A673 (cell line): ENCODE results near the gene RNH1. TPM values are rescaled to one million over a fixed set of nuclear protein-coding genes. Genes with fewer than 3 reads are reported as not detected.

ENCODE experiments used
- Bru-seq: library from RNA; stranded (reverse); fragments of 400-500 nt; gene quantifications from one replicate; lab custom pipeline; 2021; lab: Mats Ljungman, UMichigan
- BruChase-seq, 2 experiments: library from RNA; stranded (reverse); fragments of 400-500 nt; gene quantifications; one replicate each; lab custom pipeline; 2021; lab: Mats Ljungman, UMichigan
- BruUV-seq: library from RNA; stranded (reverse); fragments of 400-500 nt; replicated peaks from 2 replicates; lab custom pipeline; 2021; lab: Mats Ljungman, UMichigan
- CTCF ChIA-PET: fragments of 300-600 bp; sonication (Branson Sonifier 250); formaldehyde crosslinking; loops from one replicate; lab custom pipeline; 2022; ENCODE audit warnings: antibody characterized with exemption; lab: Charles Lee
- POLR2A ChIA-PET: fragments of 300-600 bp; sonication (Branson Sonifier 250); formaldehyde crosslinking; loops from one replicate; lab custom pipeline; 2022; ENCODE audit warnings: antibody characterized with exemption; ENCODE audit not compliant: low non-redundant PET; lab: Charles Lee
- DNase-seq: peaks from one replicate; pipeline ENCODE4 v3.0.0-alpha.2; 2015; ENCODE audit warnings: low spot score
- H3K27ac ChIP-seq: fragments of 200-600 bp; sonication (generic); 2 replicates; pipeline ENCODE4 v1.5.1; 2016; ENCODE audit warnings: mixed run types, low read depth, mild to moderate bottlenecking, mixed read lengths, antibody characterized with exemption, low read length; ENCODE audit not compliant: poor library complexity, severe bottlenecking
- H3K27me3 ChIP-seq: fragments of 200-600 bp; sonication (generic); replicated peaks from 2 replicates; pipeline ENCODE4 v1.6.1; 2017; ENCODE audit warnings: mixed run types, low read depth, mild to moderate bottlenecking, mixed read lengths, antibody characterized with exemption, low read length; ENCODE audit not compliant: insufficient read depth, poor library complexity
- H3K36me3 ChIP-seq: fragments of 200-600 bp; sonication (generic); 2 replicates; pipeline ENCODE4 v1.6.1; 2016; ENCODE audit warnings: mixed run types, mild to moderate bottlenecking, mixed read lengths, antibody characterized with exemption, low read length; ENCODE audit not compliant: insufficient read depth, poor library complexity, severe bottlenecking
- H3K4me1 ChIP-seq: fragments of 200-600 bp; sonication (generic); 2 replicates; pipeline ENCODE4 v1.6.1; 2017; ENCODE audit warnings: mixed run types, mild to moderate bottlenecking, mixed read lengths, antibody characterized with exemption, low read length; ENCODE audit not compliant: insufficient read depth, poor library complexity, severe bottlenecking
- H3K4me3 ChIP-seq: fragments of 200-600 bp; sonication (generic); 2 replicates; pipeline ENCODE4 v1.5.1; 2016; ENCODE audit warnings: low read depth, mixed run types, mild to moderate bottlenecking, mixed read lengths, low read length; ENCODE audit not compliant: poor library complexity, severe bottlenecking
- H3K9me3 ChIP-seq: fragments of 200-600 bp; sonication (generic); 2 replicates; pipeline ENCODE4 v1.6.1; 2016; ENCODE audit warnings: mixed run types, low read depth, mild to moderate bottlenecking, mixed read lengths, antibody characterized with exemption, low read length; ENCODE audit not compliant: poor library complexity, severe bottlenecking
- EZH2 ChIP-seq: fragments of 200-600 bp; sonication (generic); IDR thresholded peaks from 2 replicates; pipeline ENCODE4 v1.6.1; 2017; ENCODE audit warnings: borderline replicate concordance, low read depth, mild to moderate bottlenecking, mixed read lengths, antibody characterized with exemption, low read length; ENCODE audit not compliant: poor library complexity, severe bottlenecking
- intact Hi-C: fragments of 100-400 bp; cut with micrococcal nuclease; formaldehyde crosslinking; loops from one replicate; pipeline ENCODE4 v1.10.0; 2022; ENCODE audit not compliant: unreplicated experiment
- long read RNA-seq: library from polyadenylated mRNA; stranded (forward); transcript quantifications from one replicate; pipeline ENCODE4 v2.0.0, GENCODE V29; 2022
- total RNA-seq: library from RNA; stranded (reverse); gene quantifications from 2 replicates; pipeline ENCODE4 v1.2.3, GENCODE V29; 2021
- TF ChIP-seq, protein P1 (sequence below): fragments of 300-800, 200-600 bp; sonication (generic); conservative IDR thresholded peaks from 2 replicates; pipeline ENCODE4 v1.5.1; 2017; ENCODE audit warnings: low read depth, mild to moderate bottlenecking, antibody characterized with exemption, low read length, moderate library complexity, mixed read lengths

Gene RNH1
- total RNA-seq (94.6 and 95.4 TPM in 2 replicates), Bru-seq, nascent RNA (percentile 59 among the genes with signal in this experiment), BruChase-seq, experiment 1, labeled RNA remaining after a 2-hour chase (percentile 56 among the genes with signal in this experiment), BruChase-seq, experiment 2, labeled RNA remaining after a 6-hour chase (percentile 74 among the genes with signal in this experiment)
- long read RNA-seq, transcript RNH1-203 (10 exons, 1,722 nt): minor isoform, 56 of 298 reads
- long read RNA-seq, transcript RNH1-201 (11 exons, 1,894 nt): minor isoform, 25 of 298 reads
- long read RNA-seq, transcript RNH1-205 (11 exons, 2,014 nt): minor isoform, 30 of 298 reads
- long read RNA-seq, transcript RNH1-202 (10 exons, 1,791 nt): major isoform, 87 of 298 reads
- long read RNA-seq, partial matches to known transcripts: 13 of 298 reads
- long read RNA-seq, other reads (novel, unspliced or antisense): 57 of 298 reads

DNA sequence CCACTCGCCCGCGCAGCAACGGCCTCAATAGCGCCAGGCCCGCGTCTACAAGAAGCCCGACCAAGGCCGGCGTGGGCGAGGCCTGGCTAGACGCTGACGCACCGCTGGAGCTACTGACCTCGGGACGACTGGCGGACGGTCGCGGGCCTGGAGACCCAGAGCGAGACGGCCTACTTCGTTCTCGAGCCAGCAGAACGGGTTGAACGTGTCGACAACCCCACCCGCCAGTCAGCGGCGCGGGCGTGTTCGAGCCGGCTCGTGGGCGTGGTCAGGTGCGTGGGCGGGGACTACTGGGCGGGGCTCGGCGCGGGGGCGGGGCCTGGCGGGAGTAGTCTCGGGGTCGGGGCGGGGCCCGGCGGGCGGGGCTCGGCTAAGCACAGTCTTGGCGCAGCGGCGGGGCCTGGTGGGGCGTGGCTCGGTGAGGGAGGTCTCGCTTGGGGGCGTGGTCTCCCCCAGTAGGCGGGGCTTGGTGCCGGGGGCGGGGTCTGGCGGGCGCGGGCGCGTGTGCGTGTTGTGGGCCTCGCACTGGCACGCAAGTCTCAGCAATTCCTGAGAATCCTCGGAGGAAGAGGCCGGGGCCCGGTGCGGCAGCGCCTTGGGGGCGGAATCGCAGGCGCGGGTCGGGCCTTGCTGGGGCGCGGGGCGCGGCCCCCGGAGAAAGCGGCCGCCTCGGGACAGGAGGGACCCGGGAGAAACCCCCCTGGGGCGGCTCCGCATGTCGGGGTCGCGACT, at the start of gene RNH1:
RNH1 (minus strand) TSS at position 248 of the 732 bp plus-strand sequence. CDS start 5,080 bp downstream, outside the sequence.
- peaks cover 14% of the 10 kb centered on the region for H3K4me1 ChIP-seq
- no peaks in the 10 kb centered on the region for H3K36me3 ChIP-seq
- ChIA-PET POLR2A (interaction anchor here (1.0 kb wide), 1 partner anchor 100 kb away, joined by 4 read pairs; no protein-coding TSS in a partner anchor), CTCF (no interaction called here)
- H3K4me3 ChIP-seq: peak within 1 kb of the TSS; percentile 91
- BruUV-seq: no TSS peak
- H3K27ac ChIP-seq: peak within 1 kb of the TSS; percentile 100
- H3K27me3 ChIP-seq: no peaks in the 10 kb centered on the region
- TF ChIP-seq, protein P1, sequence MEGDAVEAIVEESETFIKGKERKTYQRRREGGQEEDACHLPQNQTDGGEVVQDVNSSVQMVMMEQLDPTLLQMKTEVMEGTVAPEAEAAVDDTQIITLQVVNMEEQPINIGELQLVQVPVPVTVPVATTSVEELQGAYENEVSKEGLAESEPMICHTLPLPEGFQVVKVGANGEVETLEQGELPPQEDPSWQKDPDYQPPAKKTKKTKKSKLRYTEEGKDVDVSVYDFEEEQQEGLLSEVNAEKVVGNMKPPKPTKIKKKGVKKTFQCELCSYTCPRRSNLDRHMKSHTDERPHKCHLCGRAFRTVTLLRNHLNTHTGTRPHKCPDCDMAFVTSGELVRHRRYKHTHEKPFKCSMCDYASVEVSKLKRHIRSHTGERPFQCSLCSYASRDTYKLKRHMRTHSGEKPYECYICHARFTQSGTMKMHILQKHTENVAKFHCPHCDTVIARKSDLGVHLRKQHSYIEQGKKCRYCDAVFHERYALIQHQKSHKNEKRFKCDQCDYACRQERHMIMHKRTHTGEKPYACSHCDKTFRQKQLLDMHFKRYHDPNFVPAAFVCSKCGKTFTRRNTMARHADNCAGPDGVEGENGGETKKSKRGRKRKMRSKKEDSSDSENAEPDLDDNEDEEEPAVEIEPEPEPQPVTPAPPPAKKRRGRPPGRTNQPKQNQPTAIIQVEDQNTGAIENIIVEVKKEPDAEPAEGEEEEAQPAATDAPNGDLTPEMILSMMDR: no peak
- TF ChIP-seq EZH2: no peak
- DNase-seq: peak; percentile 94
- no peaks in the 10 kb centered on the region for H3K9me3 ChIP-seq
- intact Hi-C loops: no loop called here

DNA sequence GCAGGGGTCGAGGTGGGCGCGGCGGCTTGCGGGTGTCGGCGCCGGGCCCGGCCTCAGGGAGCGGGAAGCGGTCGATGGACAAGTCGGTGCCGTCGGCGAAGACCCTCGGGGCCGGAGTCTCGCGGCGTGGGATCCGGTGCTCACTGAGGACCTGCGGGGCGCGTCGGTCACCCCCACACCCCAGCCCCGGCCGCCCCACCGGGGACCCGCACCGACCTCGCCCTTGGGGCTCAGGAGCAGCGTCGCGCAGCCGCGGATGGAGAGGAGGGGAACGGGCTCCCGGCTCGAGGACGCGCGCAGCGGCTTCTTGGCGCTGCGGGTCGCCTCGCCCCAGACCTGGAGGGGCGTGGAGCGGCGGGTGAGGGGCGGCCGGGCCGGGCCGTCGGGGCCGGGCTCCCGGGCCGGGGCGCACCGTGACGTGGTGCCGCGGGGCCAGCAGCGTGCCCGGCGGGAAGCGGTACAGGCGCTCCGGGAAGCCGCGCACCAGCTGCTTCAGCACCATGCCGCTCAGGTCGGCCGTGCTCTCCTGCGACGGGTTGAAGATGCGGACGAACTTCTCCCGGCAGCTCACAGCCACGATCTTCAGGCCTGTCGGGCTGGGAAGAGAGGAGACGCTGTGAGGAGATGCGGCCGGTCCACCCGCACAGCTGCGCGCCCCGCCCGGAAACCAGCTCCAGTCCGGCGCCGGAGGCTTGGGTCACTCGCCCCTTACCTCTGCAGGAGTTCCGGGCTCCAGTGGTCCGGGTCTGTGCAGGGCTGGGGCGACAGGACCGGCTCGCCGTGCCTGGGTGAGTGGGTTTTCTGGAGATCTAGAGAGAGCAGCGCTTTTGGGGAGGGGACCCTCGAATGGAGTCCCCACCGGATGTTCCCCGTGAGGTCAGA, 49.0 kb upstream of the RNH1 start:
- DNase-seq: no peak
- TF ChIP-seq, protein P1: no peak
- TF ChIP-seq EZH2: no peak
- Histone ChIP-seq H3K36me3 (no peaks in the 10 kb centered on the region), H3K9me3 (no peaks in the 10 kb centered on the region), H3K4me3 (peak overlapping the region; percentile 50), H3K27me3 (peaks cover 22% of the 10 kb centered on the region), H3K4me1 (peaks cover 12% of the 10 kb centered on the region), H3K27ac (no peak overlapping the region)
- intact Hi-C loops: loop anchor here (10.0 kb wide), 1 partner anchor 169 kb away; no protein-coding TSS in a partner anchor
- BruUV-seq: no TSS peak
- ChIA-PET POLR2A (interaction anchor here (0.6 kb wide), 1 partner anchor 201 kb away, joined by 3 read pairs; no protein-coding TSS in a partner anchor), CTCF (interaction anchor here (0.8 kb wide), 1 partner anchor 105 kb away, joined by 5 read pairs; no protein-coding TSS in a partner anchor)
